HL-60/S4 treated with retinoic acid at 250 ng/mL for 4 days and 3 days (cell line): ENCODE data around the gene NOL4L.

Experiments
- in situ Hi-C: fragments of 300-500 bp; cut with MboI; formaldehyde crosslinking; loops from 2 replicates; pipeline ENCODE4 v1.7.0; 2022; ENCODE audit warnings: low sequenced_read_pairs

Gene NOL4L

GRCh38 chr20:32528171-32528891 is 56.8 kb downstream of the NOL4L start:
- in situ Hi-C loops: no loop called here

- in situ Hi-C loops: no loop called here
Measured at GRCh38 chr20:32527447-32528055, 57.6 kb downstream of the NOL4L start.

GRCh38 chr20:32527052-32527446 is 58.1 kb downstream of the NOL4L start:
- in situ Hi-C loops: no loop called here

- in situ Hi-C loops: no loop called here
Measured at GRCh38 chr20:32526541-32526940, 58.6 kb downstream of the NOL4L start.

GRCh38 chr20:32526125-32526524 is 59.0 kb downstream of the NOL4L start:
- in situ Hi-C loops: no loop called here

GRCh38 chr20:32524829-32525501 is 60.2 kb downstream of the NOL4L start:
- in situ Hi-C loops: no loop called here

- in situ Hi-C loops: no loop called here
Measured at GRCh38 chr20:32523613-32524213, 61.4 kb downstream of the NOL4L start.

- in situ Hi-C loops: no loop called here
Measured at GRCh38 chr20:32522776-32523612, 62.1 kb downstream of the NOL4L start.

GRCh38 chr20:32522526-32522775 is 62.7 kb downstream of the NOL4L start:
- in situ Hi-C loops: no loop called here

GRCh38 chr20:32521780-32522525 is 63.2 kb downstream of the NOL4L start:
- in situ Hi-C loops: no loop called here

- in situ Hi-C loops: no loop called here
Measured at GRCh38 chr20:32520927-32521203, 64.3 kb downstream of the NOL4L start.

- in situ Hi-C loops: no loop called here
Measured at GRCh38 chr20:32519381-32519730, 65.8 kb downstream of the NOL4L start.

- in situ Hi-C loops: no loop called here
Measured at GRCh38 chr20:32518593-32519380, 66.3 kb downstream of the NOL4L start.

GRCh38 chr20:32517914-32518592 is 67.1 kb downstream of the NOL4L start:
- in situ Hi-C loops: no loop called here

GRCh38 chr20:32517518-32517873 is 67.6 kb downstream of the NOL4L start:
- in situ Hi-C loops: no loop called here

GRCh38 chr20:32516583-32517517 is 68.3 kb downstream of the NOL4L start:
- in situ Hi-C loops: no loop called here

- in situ Hi-C loops: no loop called here
Measured at GRCh38 chr20:32515631-32516101, 69.5 kb downstream of the NOL4L start.

- in situ Hi-C loops: no loop called here
Measured at GRCh38 chr20:32514760-32515159, 70.4 kb downstream of the NOL4L start.
